Mesothelial cell of epicardium (in vitro differentiated cells): ENCODE data around the gene PPP1R16B. TPM values are rescaled to one million over a fixed set of nuclear protein-coding genes. Genes with fewer than 3 reads are reported as not detected.

ENCODE experiments used
- DNase-seq, 2 experiments: peaks; one replicate each; pipeline ENCODE4 v3.0.0; 2021; ENCODE audit warnings: low spot score in 2 of 2; ENCODE audit not compliant: unreplicated experiment in 2 of 2
- H3K27ac Mint-ChIP-seq: 2 replicates; pipeline ENCODE4 v1.8.0; 2021; ENCODE audit warnings: mixed read lengths
- H3K27me3 Mint-ChIP-seq: 2 replicates; pipeline ENCODE4 v1.8.0; 2021; ENCODE audit warnings: low read depth, mixed read lengths
- H3K36me3 Mint-ChIP-seq: 2 replicates; pipeline ENCODE4 v1.8.0; 2021; ENCODE audit warnings: mixed read lengths
- H3K4me1 Mint-ChIP-seq: 2 replicates; pipeline ENCODE4 v1.8.0; 2021; ENCODE audit warnings: mixed read lengths
- H3K4me3 Mint-ChIP-seq: 2 replicates; pipeline ENCODE4 v1.8.0; 2021; ENCODE audit warnings: mild to moderate bottlenecking, moderate library complexity, mixed read lengths
- H3K9me3 Mint-ChIP-seq: 2 replicates; pipeline ENCODE4 v1.8.0; 2021; ENCODE audit warnings: mixed read lengths
- total RNA-seq: library from RNA; stranded (reverse); gene quantifications from 3 replicates; pipeline ENCODE4 v1.2.1, GENCODE V29; 2021
- TF ChIP-seq, protein P1 (sequence below): fragments of 200-600 bp; sonication (generic); IDR thresholded peaks from one replicate; pipeline ENCODE4 v1.5.0; 2021; ENCODE audit warnings: antibody characterized with exemption; ENCODE audit not compliant: unreplicated experiment

Gene PPP1R16B
- 0.04 TPM in 1 of 3 replicates, not detected in the others for total RNA-seq

DNA sequence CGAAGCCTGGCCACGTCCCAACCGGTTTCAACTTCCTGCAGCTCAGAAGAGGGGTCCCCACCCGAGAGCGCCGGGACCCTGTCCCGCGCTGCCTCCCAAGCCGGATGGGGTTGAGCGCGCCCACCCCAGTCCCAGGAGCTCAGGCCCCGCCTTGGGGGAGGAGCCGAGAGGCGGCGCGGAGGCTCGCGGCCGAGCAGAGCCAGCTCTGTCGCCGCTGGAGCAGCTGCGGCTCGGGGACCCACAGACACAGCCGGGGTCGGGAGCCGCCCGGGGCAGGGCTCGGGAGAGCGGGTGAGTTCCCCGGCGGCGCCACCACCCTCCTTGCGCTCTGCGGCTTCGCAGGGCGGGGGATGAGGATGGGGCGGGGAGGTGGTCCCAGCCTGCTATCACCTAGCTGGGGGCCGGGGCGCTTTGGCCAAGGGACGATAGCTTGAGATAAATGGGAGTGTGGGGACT is at the start of gene PPP1R16B:
TSS of gene PPP1R16B (plus strand) at position 196 of the 456 bp plus-strand sequence. CDS start 30,229 bp downstream, outside the sequence.
- Mint-ChIP-seq H3K4me1 (peaks cover 7% of the 10 kb centered on the region), H3K27me3 (peaks cover 69% of the 10 kb centered on the region), H3K4me3 (peak within 1 kb of the TSS; percentile 67), H3K36me3 (no peaks in the 10 kb centered on the region), H3K9me3 (no peaks in the 10 kb centered on the region), H3K27ac (no peak within 1 kb of the TSS)
- DNase-seq, result peak; percentile 25 to 60
- TF ChIP-seq, protein P1, sequence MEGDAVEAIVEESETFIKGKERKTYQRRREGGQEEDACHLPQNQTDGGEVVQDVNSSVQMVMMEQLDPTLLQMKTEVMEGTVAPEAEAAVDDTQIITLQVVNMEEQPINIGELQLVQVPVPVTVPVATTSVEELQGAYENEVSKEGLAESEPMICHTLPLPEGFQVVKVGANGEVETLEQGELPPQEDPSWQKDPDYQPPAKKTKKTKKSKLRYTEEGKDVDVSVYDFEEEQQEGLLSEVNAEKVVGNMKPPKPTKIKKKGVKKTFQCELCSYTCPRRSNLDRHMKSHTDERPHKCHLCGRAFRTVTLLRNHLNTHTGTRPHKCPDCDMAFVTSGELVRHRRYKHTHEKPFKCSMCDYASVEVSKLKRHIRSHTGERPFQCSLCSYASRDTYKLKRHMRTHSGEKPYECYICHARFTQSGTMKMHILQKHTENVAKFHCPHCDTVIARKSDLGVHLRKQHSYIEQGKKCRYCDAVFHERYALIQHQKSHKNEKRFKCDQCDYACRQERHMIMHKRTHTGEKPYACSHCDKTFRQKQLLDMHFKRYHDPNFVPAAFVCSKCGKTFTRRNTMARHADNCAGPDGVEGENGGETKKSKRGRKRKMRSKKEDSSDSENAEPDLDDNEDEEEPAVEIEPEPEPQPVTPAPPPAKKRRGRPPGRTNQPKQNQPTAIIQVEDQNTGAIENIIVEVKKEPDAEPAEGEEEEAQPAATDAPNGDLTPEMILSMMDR, result no peak

DNA sequence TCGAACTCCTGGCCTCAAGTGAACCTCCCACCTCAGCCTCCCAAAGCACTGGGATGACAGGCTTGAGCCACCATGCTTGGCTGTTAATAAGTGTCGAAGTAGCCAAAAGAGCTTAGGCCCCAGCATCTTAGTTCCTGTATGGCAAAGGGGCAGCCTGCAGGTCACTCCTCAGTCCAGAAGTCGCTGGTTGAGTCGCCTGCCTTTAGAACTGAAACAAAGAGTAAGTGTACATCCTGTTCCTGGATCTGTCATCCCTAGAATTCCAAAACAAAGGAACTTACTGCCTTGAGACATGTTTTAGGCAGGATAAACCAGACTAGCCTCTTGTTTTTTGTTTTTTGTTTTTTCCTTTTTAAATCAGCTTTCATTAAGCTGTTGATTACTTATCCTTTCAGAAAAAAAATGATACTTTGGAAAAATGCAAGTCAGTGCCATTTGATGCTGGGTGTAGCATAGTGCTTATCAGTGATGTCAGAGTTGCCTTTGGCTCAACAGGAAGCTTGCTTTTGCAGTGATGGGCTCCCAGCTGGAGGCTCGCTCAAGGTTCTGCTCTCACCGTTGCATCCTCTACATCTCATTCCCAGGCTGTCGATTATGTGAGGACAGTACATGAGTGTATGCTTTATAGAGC is 48.2 kb upstream of the PPP1R16B start:
- H3K27me3 Mint-ChIP-seq, result no peaks in the 10 kb centered on the region
- H3K4me3 Mint-ChIP-seq, result no peak overlapping the region
- TF ChIP-seq, protein P1, result no peak
- no peak overlapping the region for H3K27ac Mint-ChIP-seq
- no peaks in the 10 kb centered on the region for H3K4me1 Mint-ChIP-seq
- DNase-seq, result no peak
- H3K36me3 Mint-ChIP-seq, result peaks cover 41% of the 10 kb centered on the region
- no peaks in the 10 kb centered on the region for H3K9me3 Mint-ChIP-seq

DNA sequence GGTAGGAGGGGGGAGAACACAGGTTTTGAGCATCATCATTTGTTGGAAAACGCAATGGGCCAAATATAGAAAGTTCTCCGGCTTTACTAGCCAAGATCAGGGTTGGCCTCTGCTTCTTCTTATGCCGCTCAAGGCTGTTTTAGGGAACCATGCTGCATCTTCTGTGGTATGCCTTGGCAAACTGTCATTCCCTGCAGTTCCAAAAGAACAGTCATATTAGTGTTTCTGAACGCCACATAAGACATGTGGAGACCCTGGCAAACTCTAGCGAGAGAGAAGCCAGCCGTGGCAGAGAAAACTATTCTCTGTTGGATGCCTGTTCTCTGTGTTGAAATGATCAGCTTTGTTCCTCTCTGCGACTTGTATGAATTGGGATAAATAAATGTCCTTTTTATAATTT is 46.4 kb upstream of the PPP1R16B start:
- Mint-ChIP-seq H3K36me3 (peaks cover 40% of the 10 kb centered on the region), H3K4me1 (no peaks in the 10 kb centered on the region), H3K27ac (no peak overlapping the region), H3K4me3 (no peak overlapping the region), H3K27me3 (no peaks in the 10 kb centered on the region), H3K9me3 (no peaks in the 10 kb centered on the region)
- TF ChIP-seq, protein P1, result no peak
- no peak for DNase-seq

DNA sequence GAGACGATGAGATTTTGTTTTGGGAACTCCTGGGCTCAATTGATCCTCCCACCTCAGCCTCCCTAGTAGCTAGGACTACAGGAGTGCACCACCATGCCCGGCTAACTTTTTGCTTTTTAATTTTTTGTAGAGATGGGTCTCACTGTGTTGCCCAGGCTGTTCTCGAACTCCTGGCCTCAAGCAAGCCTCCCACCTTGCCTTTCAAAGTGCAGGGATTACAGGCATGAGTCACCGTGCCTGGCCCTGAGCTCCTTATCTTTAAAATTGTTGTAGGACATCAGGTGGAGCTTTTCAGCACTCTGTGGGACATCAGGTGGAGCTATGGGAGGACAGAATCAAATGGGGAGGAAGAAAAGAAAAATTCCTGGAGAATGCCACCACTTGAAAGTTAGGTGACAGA is 44.5 kb upstream of the PPP1R16B start:
- DNase-seq, result no peak
- no peak overlapping the region for H3K4me3 Mint-ChIP-seq
- H3K4me1 Mint-ChIP-seq, result no peaks in the 10 kb centered on the region
- H3K36me3 Mint-ChIP-seq, result peaks cover 37% of the 10 kb centered on the region
- no peaks in the 10 kb centered on the region for H3K9me3 Mint-ChIP-seq
- H3K27ac Mint-ChIP-seq, result no peak overlapping the region
- TF ChIP-seq, protein P1, result no peak
- H3K27me3 Mint-ChIP-seq, result no peaks in the 10 kb centered on the region

DNA sequence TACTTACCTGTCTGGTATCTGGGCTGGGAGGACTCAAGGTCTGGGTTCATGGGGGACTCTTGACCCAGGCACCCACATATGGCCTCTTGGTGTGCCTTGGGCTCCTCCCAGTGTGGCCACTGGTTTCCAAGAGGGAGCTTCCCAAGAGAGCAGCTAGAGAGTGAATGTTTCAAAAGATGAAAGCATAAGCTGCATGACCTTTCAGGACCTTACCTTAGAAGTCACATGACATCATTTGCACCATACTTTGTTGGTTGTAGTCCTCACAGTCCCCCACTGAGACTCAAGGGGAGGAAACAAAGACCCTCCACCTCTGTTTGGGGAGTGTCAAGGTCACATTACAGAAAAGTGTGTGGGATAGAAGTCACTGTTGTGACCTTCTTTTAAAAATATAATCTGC is 43.3 kb upstream of the PPP1R16B start:
- Mint-ChIP-seq H3K36me3 (peaks cover 34% of the 10 kb centered on the region), H3K27me3 (no peaks in the 10 kb centered on the region), H3K4me1 (no peaks in the 10 kb centered on the region), H3K27ac (no peak overlapping the region), H3K9me3 (no peaks in the 10 kb centered on the region), H3K4me3 (no peak overlapping the region)
- TF ChIP-seq, protein P1, result no peak
- DNase-seq, result no peak
